ENCODE measurements around the gene MARCHF4.

Gene MARCHF4

GRCh38 chr2:216351172-216351925, 20.9 kb downstream of the MARCHF4 start:
- no peak for DNase-seq
- Histone ChIP-seq H3K27me3 (ENCODE audit: insufficient read depth, low read depth, severe bottlenecking) (no peaks in the 10 kb centered on the region), H3K9me3 (ENCODE audit: severe bottlenecking) (no peaks in the 10 kb centered on the region), H3K36me3 (no peaks in the 10 kb centered on the region), H3K27ac (no peak overlapping the region), H3K4me3 (ENCODE audit: low read depth, low read length) (no peak overlapping the region)
- no peak for TF ChIP-seq CTCF (IDR thresholded peaks at IDR 0.05; ENCODE audit: low read depth, low read length)

- Histone ChIP-seq H3K9me3 (ENCODE audit: severe bottlenecking) (no peaks in the 10 kb centered on the region), H3K4me3 (ENCODE audit: low read depth, low read length) (no peak overlapping the region), H3K36me3 (no peaks in the 10 kb centered on the region), H3K27me3 (ENCODE audit: insufficient read depth, low read depth, severe bottlenecking) (no peaks in the 10 kb centered on the region), H3K27ac (no peak overlapping the region)
- DNase-seq: no peak
- TF ChIP-seq CTCF (IDR thresholded peaks at IDR 0.05; ENCODE audit: low read depth, low read length): no peak
These were observed 22.0 kb downstream of the MARCHF4 start for GRCh38 chr2:216350214-216350791.

GRCh38 chr2:216349366-216349765, 22.9 kb downstream of the MARCHF4 start:
- no peak for DNase-seq
- Histone ChIP-seq H3K9me3 (ENCODE audit: severe bottlenecking) (no peaks in the 10 kb centered on the region), H3K27me3 (ENCODE audit: insufficient read depth, low read depth, severe bottlenecking) (peaks cover 3% of the 10 kb centered on the region), H3K4me3 (ENCODE audit: low read depth, low read length) (no peak overlapping the region), H3K36me3 (no peaks in the 10 kb centered on the region), H3K27ac (no peak overlapping the region)
- no peak for TF ChIP-seq CTCF (IDR thresholded peaks at IDR 0.05; ENCODE audit: low read depth, low read length)

- no peak for DNase-seq
- no peak overlapping the region for H3K27ac ChIP-seq
- H3K4me3 ChIP-seq (ENCODE audit: low read depth, low read length): no peak overlapping the region
- H3K27me3 ChIP-seq (ENCODE audit: insufficient read depth, low read depth, severe bottlenecking): peaks cover 6% of the 10 kb centered on the region
- TF ChIP-seq CTCF (IDR thresholded peaks at IDR 0.05; ENCODE audit: low read depth, low read length): no peak
- H3K9me3 ChIP-seq (ENCODE audit: severe bottlenecking): no peaks in the 10 kb centered on the region
- no peaks in the 10 kb centered on the region for H3K36me3 ChIP-seq
These were observed 23.5 kb downstream of the MARCHF4 start for GRCh38 chr2:216348756-216349308.

GRCh38 chr2:216346781-216347180, 25.5 kb downstream of the MARCHF4 start:
- Histone ChIP-seq H3K27me3 (ENCODE audit: insufficient read depth, low read depth, severe bottlenecking) (peaks cover 6% of the 10 kb centered on the region), H3K36me3 (no peaks in the 10 kb centered on the region), H3K9me3 (ENCODE audit: severe bottlenecking) (no peaks in the 10 kb centered on the region), H3K4me3 (ENCODE audit: low read depth, low read length) (no peak overlapping the region), H3K27ac (no peak overlapping the region)
- TF ChIP-seq CTCF (IDR thresholded peaks at IDR 0.05; ENCODE audit: low read depth, low read length): no peak
- DNase-seq: no peak

Data from WERI-Rb-1 (cell line).